Caco-2 (cell line): ENCODE data around the gene CYP2A13. TPM values are rescaled to one million over a fixed set of nuclear protein-coding genes. Genes with fewer than 3 reads are reported as not detected.

Experiments
- BruUV-seq: library from RNA; stranded (reverse); fragments of 400-500 nt; replicated peaks from 2 replicates; lab custom pipeline; 2021; lab: Mats Ljungman, UMichigan
- CTCF ChIA-PET: fragments of 300-600 bp; sonication (Branson Sonifier 250); formaldehyde crosslinking; loops from one replicate; lab custom pipeline; 2022; ENCODE audit warnings: antibody characterized with exemption; lab: Charles Lee
- POLR2A ChIA-PET: fragments of 300-600 bp; sonication (Branson Sonifier 250); formaldehyde crosslinking; loops from one replicate; lab custom pipeline; 2022; ENCODE audit warnings: antibody characterized with exemption; lab: Charles Lee
- DNase-seq, 2 experiments: peaks; one replicate each; pipeline versions ENCODE4 v3.0.0 to v3.0.0-alpha.2; 2020 to 2022
- H3K27me3 ChIP-seq: replicated peaks from 2 replicates; pipeline ENCODE4 v1.6.0; 2011; ENCODE audit warnings: low read length; ENCODE audit not compliant: control insufficient read depth, insufficient read depth
- H3K36me3 ChIP-seq: 2 replicates; pipeline ENCODE4 v1.5.1; 2011; ENCODE audit warnings: low read length; ENCODE audit not compliant: control insufficient read depth, insufficient read depth
- H3K4me1 ChIP-seq: fragments of 250-450 bp; sonication (Bioruptor Pico); 2 replicates; pipeline ENCODE4 v1.5.1; 2020; ENCODE audit warnings: mild to moderate bottlenecking
- H3K4me3 ChIP-seq: 2 replicates; pipeline ENCODE4 v1.5.1; 2011; ENCODE audit warnings: low read depth, mild to moderate bottlenecking, control low read depth, low read length
- H3K9me3 ChIP-seq: fragments of 250-450 bp; sonication (Bioruptor Pico); 2 replicates; pipeline ENCODE4 v1.5.1; 2020; ENCODE audit warnings: mild to moderate bottlenecking, moderate library complexity
- H3K27ac Mint-ChIP-seq: one replicate; pipeline ENCODE4 v1.8.0; 2022; ENCODE audit warnings: mixed read lengths; ENCODE audit not compliant: unreplicated experiment
- H3K27me3 Mint-ChIP-seq: one replicate; pipeline ENCODE4 v1.8.0; 2022; ENCODE audit warnings: mixed read lengths; ENCODE audit not compliant: insufficient read depth, unreplicated experiment
- H3K36me3 Mint-ChIP-seq: one replicate; pipeline ENCODE4 v1.8.0; 2022; ENCODE audit warnings: mild to moderate bottlenecking, mixed read lengths; ENCODE audit not compliant: insufficient read depth, unreplicated experiment
- H3K4me1 Mint-ChIP-seq: one replicate; pipeline ENCODE4 v1.8.0; 2022; ENCODE audit warnings: low read depth, mixed read lengths; ENCODE audit not compliant: unreplicated experiment
- H3K4me3 Mint-ChIP-seq: one replicate; pipeline ENCODE4 v1.8.0; 2022; ENCODE audit warnings: mild to moderate bottlenecking, moderate library complexity, mixed read lengths; ENCODE audit not compliant: unreplicated experiment
- H3K9me3 Mint-ChIP-seq: one replicate; pipeline ENCODE4 v1.8.0; 2022; ENCODE audit warnings: mixed read lengths; ENCODE audit not compliant: unreplicated experiment
- CTCF ChIP-seq, 2 experiments: fragments of 200-600 bp in 1 of 2; IDR thresholded peaks; 1 replicate in 1 of 2; 2 replicates in 1 of 2; pipeline versions ENCODE4 v1.5.1 to v1.8.0; 2011 to 2022; ENCODE audit warnings: antibody characterized with exemption in 1 of 2, control low read depth in 1 of 2, inconsistent platforms in 1 of 2, low read depth in 1 of 2, low read length in 1 of 2, mild to moderate bottlenecking in 1 of 2, moderate library complexity in 1 of 2; ENCODE audit not compliant: insufficient read depth in 1 of 2, severe bottlenecking in 1 of 2, unreplicated experiment in 1 of 2
- intact Hi-C: fragments of 100-400 bp; cut with micrococcal nuclease; formaldehyde crosslinking; loops from one replicate; pipeline ENCODE4 v1.10.0; 2022; ENCODE audit not compliant: unreplicated experiment
- total RNA-seq: library from RNA; stranded (reverse); gene quantifications from 2 replicates; pipeline ENCODE4 v1.2.3, GENCODE V29; 2022

CYP2A13 gene
- total RNA-seq, 1 experiment from 2014 or later, result not detected

GRCh38 chr19:41136636-41137455 lies 48.6 kb downstream of the CYP2A13 start:
- CTCF ChIA-PET, result no interaction called here

GRCh38 chr19:41144403-41144802 lies 56.2 kb downstream of the CYP2A13 start:
- no peaks in the 10 kb centered on the region for H3K9me3 ChIP-seq
- Mint-ChIP-seq H3K9me3 (no peaks in the 10 kb centered on the region), H3K27me3 (no peaks in the 10 kb centered on the region), H3K4me3 (no peak overlapping the region), H3K27ac (no peak overlapping the region), H3K4me1 (no peaks in the 10 kb centered on the region), H3K36me3 (no peaks in the 10 kb centered on the region)
- no peaks in the 10 kb centered on the region for H3K27me3 ChIP-seq
- H3K4me1 ChIP-seq, result no peaks in the 10 kb centered on the region
- ChIA-PET POLR2A (interaction anchor here (0.7 to 0.8 kb wide), 2 partner anchors 257 to 367 kb away, joined by 3 to 5 read pairs; no protein-coding TSS in a partner anchor), CTCF (interaction anchor here (0.6 to 1.1 kb wide), 5 partner anchors 81 to 509 kb away, joined by 3 to 5 read pairs (median 3); partner anchors contain the start of gene EGLN2)
- BruUV-seq, result no TSS peak
- H3K36me3 ChIP-seq, result no peaks in the 10 kb centered on the region
- intact Hi-C loops, result loop anchor here (1.0 to 2.0 kb wide), 2 partner anchors 170 to 482 kb away; no protein-coding TSS in a partner anchor
- TF ChIP-seq CTCF (IDR thresholded peaks at IDR 0.05; ENCODE audit: insufficient read depth in 1 of 2, low read depth in 1 of 2, low read length in 1 of 2, severe bottlenecking in 1 of 2, unreplicated experiment in 1 of 2), result peak; percentile 75 to 77
- no peak overlapping the region for H3K4me3 ChIP-seq
- DNase-seq, result peak; percentile 82

More at GRCh38 chr19:41136636-41137455, 48.6 kb downstream of the CYP2A13 start:
- Mint-ChIP-seq H3K9me3 (peaks cover 10% of the 10 kb centered on the region), H3K4me3 (no peak overlapping the region), H3K27ac (no peak overlapping the region), H3K36me3 (no peaks in the 10 kb centered on the region), H3K27me3 (peaks cover 3% of the 10 kb centered on the region), H3K4me1 (no peaks in the 10 kb centered on the region)
- POLR2A ChIA-PET, result no interaction called here
- no peak for TF ChIP-seq CTCF (IDR thresholded peaks at IDR 0.05; ENCODE audit: insufficient read depth in 1 of 2, low read depth in 1 of 2, low read length in 1 of 2, severe bottlenecking in 1 of 2, unreplicated experiment in 1 of 2)
- no peak for DNase-seq
- intact Hi-C loops, result no loop called here
- no TSS peak for BruUV-seq
- Histone ChIP-seq H3K4me1 (no peaks in the 10 kb centered on the region), H3K27me3 (no peaks in the 10 kb centered on the region), H3K4me3 (no peak overlapping the region), H3K36me3 (no peaks in the 10 kb centered on the region), H3K9me3 (no peaks in the 10 kb centered on the region)

Other genes starting within 250 kb of the CYP2A13 start
- gene CYP2A6, start 238.0 kb upstream of the CYP2A13 start, total RNA-seq, result not detected in 2 replicates
- not detected in 2 replicates for gene CYP2A7, start 206.2 kb upstream of the CYP2A13 start, total RNA-seq
- gene CYP2B6, start 97.2 kb upstream of the CYP2A13 start, total RNA-seq, result 0.32 and 0.37 TPM in 2 replicates
- gene CYP2F1, start 26.0 kb downstream of the CYP2A13 start, total RNA-seq, result not detected in 2 replicates
- 56.0 and 63.0 TPM in 2 replicates for gene CYP2S1, start 104.8 kb downstream of the CYP2A13 start, total RNA-seq
- 1.2 and 1.6 TPM in 2 replicates for gene AXL, start 130.8 kb downstream of the CYP2A13 start, total RNA-seq
- gene HNRNPUL1, start 175.9 kb downstream of the CYP2A13 start, total RNA-seq, result 322 and 324 TPM in 2 replicates
- 47.1 and 47.8 TPM in 2 replicates for gene CCDC97, start 221.7 kb downstream of the CYP2A13 start, total RNA-seq